KBM-7 (cell line): ENCODE measurements around the gene MED23.

Experiments
- DNase-seq: peaks from one replicate; pipeline ENCODE4 v3.0.0-alpha.2; 2015
- in situ Hi-C: fragments of 300-500 bp; cut with MboI; formaldehyde crosslinking; loops from 2 replicates; pipeline ENCODE4 v1.14.3; 2020; ENCODE audit warnings: low sequenced_read_pairs, low pct_unique_long_range_greater_than_20kb, mixed read lengths

Gene MED23

DNA sequence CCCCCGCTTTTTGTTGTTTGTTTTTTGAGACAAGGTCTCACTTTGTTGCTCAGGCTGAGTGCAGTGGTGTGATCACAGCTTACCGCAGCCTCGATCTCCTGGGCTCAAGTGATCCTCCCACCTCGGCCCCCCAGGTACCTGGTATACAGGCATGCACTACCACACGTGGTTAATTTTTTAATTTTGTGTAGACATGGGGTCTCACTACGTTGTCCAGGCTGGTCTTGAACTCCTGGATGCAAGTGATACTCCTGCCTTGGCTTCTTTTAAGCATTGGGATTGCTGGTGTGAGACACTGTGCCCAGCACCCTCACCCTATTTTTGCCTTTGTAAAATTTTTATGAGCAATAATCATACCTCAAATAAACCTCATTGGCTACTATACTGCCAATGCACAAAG lies 14.5 kb upstream of the MED23 start:
- in situ Hi-C loops, result no loop called here
- no peak for DNase-seq

DNA sequence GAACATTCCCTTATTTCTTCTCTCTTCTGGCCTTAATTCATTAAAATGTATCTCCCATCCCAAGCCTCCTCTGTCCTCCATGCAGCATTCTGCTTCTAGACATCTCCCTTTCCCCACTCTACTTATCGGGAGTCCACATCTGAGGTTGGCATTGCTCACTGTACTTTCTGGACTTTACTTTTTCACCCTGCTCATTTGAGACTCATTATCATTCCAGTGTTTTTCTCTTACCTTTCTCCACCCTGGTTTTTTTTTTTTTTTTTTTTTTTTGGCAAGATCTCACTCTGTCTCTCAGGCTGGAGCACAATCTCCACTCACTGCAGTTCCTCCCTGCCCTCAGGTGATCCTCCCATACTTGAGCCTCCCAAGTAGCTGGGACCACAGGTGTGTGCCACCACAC lies 13.5 kb upstream of the MED23 start:
- no peak for DNase-seq
- in situ Hi-C loops, result no loop called here

DNA sequence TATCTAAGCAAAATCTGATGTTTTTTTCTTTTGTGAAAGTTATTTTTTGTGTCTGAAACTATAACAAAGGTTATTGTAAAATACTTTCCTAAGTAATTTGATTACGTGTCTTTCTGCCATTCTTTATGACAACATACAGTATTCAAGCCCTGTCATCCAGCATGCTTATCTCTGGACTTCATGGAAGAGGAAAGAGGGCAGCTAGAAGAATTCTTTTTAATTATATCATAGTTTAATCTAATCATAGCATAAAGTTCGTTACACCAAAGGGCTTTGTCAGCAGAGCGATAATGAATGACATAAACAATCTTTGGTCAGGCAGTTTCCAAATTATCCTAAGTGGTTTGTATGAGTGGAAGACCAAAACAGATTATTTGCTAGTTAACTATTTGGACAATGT lies 12.5 kb upstream of the MED23 start:
- in situ Hi-C loops, result no loop called here
- DNase-seq, result no peak

DNA sequence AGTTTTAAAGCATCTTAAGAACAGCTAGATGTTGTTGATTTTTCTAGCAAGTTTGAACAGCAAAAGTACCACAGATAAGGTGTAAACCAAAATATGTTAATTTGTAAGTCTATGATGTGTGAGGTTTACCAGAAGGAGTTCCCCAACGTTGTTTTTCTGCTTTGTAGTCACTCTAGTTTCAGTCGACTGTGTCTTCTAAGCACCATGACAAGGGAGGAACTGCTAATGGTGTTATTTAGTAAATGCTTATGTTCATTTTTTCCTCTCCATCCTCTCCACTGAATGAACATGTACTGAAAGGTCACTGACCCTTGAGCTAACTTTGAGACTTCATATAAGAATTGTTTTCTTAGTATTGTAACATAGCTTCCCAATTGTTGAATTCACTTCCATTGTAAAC lies 12.1 kb upstream of the MED23 start:
- no peak for DNase-seq
- in situ Hi-C loops, result no loop called here

DNA sequence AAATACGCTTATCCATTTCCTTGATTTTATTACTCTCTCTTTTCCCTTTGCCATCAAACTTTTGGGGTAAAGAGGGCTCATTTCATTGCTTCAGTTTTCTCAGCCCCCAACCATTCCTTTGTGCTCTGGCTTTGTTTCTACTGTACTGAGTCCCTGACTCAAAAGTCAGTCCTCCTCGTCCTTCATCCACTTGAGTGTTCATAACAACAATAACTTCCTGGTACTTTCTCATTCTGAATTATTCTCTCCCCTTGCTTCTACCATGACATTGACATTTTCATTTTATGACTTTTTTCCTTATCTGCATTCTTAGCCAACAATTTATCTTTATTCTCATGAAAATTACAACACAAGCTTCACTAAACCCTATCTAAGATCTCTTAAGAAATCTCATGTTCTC lies 10.0 kb upstream of the MED23 start:
- no peak for DNase-seq
- in situ Hi-C loops, result no loop called here

DNA sequence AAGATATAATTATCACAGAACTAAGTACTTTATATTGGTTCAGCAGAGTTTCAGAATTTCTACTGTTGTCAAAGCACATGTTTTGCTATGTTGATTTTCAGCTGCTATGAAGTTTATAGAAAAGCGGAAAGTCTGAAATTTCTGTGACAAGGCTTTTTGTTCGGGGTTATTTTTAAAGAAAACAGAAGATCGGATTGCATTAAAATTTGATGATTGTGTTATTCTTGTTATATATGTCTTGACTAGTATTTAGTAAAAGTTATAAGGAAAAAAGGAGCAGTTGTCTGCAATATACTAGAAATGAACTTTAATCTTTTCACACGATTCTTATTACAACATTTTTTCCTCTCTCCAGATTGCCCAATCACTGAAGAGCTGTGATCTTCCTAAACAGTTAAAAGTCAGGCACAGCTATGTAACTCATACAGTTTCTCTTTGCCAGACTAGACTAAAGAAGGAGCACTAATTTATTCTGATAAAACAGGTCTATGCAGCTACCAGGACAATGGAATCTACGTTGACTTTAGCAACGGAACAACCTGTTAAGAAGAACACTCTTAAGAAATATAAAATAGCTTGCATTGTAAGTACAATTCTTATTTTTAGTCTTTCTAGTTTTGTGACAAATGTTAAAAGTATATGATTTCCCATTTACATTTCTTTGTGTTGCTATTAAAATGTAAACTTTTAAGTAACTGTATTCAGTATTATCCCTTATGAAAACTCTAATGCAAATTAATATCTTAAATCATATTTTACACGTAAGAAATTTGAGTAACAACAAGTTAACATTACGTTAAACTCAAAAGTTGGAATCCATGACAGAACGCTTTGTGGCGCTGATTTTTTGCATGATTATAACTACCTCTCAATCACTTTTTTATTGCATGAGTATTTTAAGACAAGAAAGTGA lies 9.1 kb upstream of the MED23 start, which contains the start of gene ENPP3:
Gene ENPP3, plus strand, starts transcription at position 423 of the 913 bp plus-strand sequence. Its CDS starts 83 bp downstream, at position 506.
- no peak for DNase-seq
- in situ Hi-C loops, result no loop called here

DNA sequence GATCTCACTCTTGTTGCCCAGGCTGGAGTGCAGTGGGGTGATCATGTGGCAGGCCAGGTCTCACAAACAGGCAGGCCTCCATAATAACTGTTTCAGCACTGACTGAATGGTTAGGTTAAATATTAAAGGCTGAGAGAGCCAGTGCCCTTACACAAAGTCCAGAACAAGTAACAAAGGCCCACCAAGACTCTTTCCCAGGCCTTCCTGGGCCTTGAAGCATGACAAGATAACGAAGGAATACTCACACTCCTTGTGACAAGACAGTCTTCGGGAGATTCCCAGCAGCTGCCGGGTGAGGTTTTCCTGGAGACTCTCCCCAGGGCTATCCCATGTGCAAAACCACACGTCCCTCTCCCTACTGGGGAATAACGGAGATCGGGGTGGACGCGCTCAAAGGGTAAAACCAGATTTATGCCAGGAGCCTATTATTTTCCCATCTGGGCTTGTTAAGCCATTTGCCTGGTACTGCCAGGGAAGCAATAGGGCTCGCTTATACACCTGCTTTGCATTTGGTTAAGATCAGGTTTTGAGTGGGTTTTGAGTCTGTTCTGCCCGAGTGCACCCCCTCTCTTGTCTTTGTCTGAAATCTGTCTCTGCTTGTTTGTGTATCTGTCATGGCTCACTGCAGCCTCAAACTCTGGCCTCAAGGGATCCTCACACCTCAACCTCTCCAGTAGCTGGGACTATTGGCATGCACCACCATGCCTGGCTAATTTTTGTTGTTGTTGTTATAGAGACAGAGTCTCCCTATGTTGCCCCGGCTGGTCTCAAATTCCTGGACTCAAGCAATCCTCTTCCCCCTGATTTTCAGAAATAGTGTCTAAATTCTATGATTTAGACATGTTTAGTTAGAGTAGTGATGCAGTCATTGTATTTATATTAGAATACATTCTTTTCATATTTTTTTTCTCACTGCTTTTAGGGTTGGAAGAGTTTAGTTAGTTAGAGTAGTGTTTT lies 7.6 kb upstream of the MED23 start:
- DNase-seq, result no peak
- in situ Hi-C loops, result no loop called here

DNA sequence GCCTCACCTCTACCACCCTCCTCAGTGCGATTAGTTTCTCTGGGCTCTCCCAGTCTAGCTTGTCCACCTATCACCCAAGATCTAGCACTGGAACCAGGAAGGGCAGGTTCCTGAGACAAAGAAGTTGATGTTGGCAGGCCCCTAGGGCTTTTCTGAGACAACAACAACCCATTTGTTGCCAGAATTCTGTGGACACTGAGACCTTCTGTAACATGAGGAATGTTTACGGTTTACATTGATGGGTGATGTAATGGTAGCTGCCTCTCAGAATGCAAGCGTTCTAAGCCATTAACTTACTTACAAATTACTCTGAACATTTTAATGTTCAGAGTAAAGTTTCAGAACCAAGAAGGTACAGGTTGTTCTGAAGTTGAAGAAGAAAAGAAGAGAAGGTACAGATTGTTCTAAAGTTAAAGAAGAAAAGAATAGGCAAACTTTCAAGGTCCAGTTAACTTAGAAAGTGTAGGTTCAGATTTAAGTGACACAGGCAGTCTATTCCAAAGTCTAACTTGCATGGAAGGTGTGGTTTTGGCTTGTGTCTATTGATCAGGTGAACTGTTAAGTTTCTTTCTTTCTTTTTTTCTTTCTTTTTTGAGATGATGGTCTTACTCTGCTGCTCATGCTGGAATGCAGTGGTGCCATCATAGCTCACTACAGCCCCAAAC lies 3.7 kb upstream of the MED23 start:
- in situ Hi-C loops, result no loop called here
- no peak for DNase-seq

DNA sequence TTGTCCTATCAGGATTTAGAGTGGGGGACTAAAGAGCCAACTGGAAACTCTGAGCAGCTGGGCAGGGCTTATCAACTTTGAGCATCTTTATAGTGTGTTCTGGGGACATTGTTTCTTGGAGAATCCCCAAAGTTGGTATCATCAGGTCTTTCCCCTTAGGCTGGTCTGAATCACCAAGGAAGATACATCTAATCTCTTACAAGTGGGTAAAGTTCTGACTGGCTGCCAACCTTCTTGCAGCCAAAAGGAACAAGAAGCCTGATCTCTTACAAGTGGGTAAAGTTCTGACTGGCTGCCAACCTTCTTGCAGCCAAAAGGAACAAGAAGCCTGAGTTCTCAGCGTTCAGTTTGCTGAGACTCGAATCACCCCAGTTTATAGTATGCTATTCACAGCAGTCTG lies 1.6 kb upstream of the MED23 start:
- in situ Hi-C loops, result no loop called here
- no peak for DNase-seq

DNA sequence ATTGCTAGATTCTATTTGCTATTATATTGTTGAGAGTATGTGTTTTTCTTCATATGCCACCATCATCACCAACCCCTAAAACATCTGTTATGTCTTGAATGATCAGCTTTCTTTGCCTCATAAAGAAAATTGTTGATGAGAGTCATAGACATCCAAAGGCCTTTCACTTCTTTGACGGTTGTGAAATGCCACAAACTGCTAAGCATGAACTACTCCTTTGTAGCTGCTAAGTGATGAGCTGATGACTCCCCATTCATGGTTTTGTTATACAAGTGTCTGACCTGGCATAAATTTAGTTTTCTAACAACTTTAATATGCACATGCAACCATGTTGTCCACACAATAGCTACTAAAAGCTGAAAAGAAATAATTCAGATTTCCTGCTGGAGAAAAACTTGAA lies 684 bp upstream of the MED23 start:
- in situ Hi-C loops, result no loop called here

DNA sequence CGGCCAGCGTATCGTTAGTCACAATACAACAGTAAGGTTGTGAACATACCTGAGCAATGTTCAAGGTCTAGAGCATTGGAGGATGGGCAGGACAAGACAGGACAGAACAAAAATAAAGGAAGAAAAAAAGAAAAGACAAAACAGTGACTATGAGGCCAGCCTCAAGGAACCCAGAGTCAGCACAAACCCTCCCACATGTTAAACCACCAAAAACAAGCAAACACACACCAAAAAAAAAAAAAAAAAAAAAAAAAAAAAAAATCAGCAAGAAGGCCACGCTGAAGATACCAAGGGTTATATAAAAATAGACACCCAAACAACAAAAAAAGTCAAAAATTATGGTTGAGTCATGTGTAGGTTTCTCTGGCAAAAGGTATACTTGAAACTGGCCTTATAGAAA lies 12.8 kb downstream of the MED23 start:
- in situ Hi-C loops, result no loop called here
- no peak for DNase-seq

More for the DNA sequence above, 684 bp upstream of the MED23 start:
- no peak for DNase-seq

DNA sequence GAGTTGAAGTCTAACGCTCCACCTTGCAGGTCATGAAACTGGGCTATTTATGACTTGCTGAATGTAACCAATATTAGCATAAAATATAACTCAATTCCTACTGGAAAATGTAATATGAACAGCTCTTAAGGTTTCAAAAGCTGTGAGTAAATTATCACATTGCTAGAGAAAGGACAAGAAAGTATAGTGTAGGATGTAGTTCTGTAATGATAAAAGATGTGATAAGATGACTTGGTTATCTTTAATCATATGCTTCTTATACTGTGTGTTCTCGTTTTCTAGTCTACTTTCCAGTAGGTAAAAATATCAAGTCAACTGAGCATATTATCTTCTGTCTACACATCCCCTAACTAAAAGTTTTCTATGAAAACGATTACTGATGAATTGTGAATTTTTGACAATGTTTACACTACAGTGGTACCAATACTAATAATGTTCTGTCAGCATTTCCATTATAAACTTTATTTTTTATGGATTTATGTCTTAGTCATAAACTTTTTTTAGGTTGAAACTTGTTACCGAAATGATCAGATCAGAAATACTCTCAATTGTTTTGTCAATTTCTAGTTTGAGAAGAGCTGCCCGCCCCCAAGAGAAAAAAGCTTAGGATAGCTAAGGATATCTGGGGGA lies 14.6 kb downstream of the MED23 start:
- DNase-seq, result no peak
- in situ Hi-C loops, result no loop called here

DNA sequence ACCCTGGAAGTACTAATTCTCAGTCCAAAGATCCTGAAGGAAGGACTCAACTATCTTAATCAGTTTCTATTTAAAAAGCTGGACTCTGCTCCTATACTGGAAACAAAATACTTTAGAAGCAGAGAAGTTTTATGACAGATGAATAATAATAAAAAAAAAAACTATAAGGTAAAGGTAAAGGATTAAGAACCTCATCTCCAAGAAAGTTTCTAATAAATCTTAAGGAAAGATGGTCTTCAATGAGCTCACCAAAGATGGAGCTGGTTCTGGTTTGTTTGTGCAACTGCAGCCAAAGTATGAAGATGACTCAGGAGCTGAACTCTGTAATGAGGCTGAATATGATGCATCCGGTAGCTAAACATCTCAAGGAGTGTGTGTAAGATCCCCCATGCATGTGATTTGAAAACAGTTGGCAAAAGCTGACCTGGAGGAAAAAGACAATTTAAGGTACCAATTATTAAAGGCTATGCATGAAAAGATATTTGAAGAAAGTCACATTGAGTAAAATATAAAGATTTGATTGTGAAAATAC lies 25.2 kb downstream of the MED23 start:
- no peak for DNase-seq
- in situ Hi-C loops, result no loop called here

DNA sequence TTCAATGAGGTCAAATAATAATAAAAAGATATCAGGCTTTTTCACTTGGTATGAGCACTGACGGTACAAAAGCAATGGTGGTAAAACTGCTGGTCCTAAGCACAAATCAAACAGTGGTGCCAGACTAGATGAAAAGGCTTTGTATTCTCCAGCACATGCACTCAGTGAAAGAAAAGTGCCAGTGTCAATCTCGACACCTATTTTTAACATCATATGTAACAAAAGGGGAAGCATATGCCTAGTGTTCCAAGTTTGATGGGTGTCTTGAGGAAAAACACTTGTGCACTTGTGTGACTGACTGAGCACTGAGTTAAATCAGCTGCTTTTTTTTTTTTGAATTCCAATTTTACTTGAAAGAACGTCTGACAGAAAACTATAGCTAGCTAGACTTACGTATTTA lies 27.3 kb downstream of the MED23 start:
- in situ Hi-C loops, result no loop called here
- DNase-seq, result no peak

DNA sequence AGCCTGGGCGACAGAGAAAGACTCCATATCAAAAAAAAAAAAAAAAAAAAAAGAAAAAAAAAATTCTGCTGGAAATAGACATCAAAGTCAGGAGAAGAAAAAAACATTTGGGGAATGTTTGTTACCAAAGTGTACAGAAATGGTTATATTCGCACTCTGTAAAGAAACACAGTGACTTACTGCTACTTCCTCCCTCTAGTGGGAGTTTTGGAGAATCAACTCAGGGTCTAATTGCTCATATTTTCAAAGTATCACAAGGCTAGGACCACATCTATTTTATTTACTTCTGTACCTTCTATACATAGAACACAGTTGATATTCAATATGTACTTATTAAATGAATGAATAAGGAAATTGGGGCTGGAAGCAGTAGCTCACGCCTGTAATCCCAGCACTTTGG lies 30.6 kb downstream of the MED23 start:
- peak; percentile 5 for DNase-seq
- in situ Hi-C loops, result no loop called here

DNA sequence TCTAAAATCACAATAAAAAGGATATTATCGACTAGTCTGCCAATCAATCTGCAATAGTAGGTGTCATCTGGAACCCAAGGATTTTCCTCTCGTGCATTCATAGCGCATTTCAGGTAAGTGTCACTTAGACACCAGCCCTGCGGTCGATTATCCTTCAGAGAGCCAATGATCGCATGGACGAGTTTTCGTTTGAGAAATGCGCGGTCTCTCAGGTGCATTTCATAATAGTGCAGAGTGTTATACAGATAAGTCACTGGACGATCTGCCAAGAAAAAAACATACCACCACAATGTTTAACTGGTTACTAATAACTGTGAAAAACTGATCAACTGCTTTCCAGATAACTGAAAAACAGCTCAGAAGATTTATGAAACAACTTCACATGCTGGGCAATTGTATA lies 34.0 kb downstream of the MED23 start:
- no peak for DNase-seq
- in situ Hi-C loops, result no loop called here

DNA sequence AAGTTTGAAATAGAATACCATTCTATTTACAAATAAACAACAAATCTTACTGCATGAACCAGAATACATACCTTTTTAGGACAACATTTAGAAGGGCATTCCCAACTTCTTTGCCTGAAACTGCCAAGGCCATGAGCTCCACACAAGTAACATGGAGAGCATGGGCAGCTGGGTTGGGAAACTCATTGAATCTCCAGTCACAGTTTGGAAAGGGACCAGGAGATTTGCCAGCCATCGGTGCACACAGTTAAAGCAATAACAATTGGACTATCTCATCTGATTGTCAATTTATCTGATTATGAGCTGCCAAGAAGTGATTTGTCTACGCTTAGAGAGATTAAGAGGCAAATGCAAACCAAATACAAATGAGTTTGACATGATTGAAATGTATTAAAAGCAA lies 35.1 kb downstream of the MED23 start:
- DNase-seq, result no peak

DNA sequence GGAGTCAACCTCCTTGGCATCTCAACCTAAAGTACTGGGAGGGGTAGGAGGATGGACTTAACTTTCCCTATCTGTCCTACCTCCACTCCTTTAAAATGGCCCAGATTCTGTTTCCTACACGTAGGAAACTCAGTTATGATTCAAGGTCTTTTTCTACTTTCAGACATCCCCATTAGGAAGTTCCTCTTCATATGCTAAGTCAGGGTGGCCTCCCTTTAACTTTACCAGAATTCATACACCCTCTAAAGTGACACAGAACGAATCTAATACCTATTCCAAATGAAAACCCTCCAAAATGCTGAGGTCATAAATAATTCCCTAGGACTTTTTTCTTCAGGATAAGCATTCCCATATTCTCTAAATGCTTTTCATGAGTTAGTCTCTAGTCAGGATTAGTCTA lies 39.4 kb downstream of the MED23 start:
- in situ Hi-C loops, result no loop called here
- DNase-seq, result no peak

More for the DNA sequence above, 35.1 kb downstream of the MED23 start:
- in situ Hi-C loops, result no loop called here

DNA sequence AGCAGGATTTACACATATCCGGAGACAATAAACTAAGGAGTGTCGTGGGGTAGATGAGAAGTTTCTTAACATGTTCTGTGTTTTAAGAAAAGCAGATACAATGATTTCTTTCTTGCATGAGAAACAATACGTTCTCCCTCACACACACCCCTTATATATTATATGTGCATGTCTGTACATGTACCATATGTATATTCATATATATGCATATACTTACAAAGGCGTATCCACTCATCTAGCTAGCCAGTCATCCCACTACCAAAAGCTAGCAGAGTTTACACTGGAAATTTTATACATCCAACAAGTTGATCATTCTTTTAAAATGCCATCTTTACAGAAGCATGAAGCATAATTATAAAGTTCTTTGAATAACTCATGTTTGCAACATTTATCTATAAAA lies 40.1 kb downstream of the MED23 start:
- in situ Hi-C loops, result no loop called here
- DNase-seq, result no peak
